HL-60 (cell line): ENCODE results near the gene RBMS2.

Source experiments
- CTCF ChIP-seq: IDR thresholded peaks from one replicate; pipeline ENCODE4 v1.5.1; 2011; ENCODE audit warnings: low read length, control low read depth, inconsistent platforms; ENCODE audit not compliant: insufficient read depth
- POLR2AphosphoS5 ChIP-seq: IDR thresholded peaks from 2 replicates; pipeline ENCODE4 v1.6.1; 2012; ENCODE audit warnings: low read depth
- REST ChIP-seq: IDR thresholded peaks from 2 replicates; pipeline ENCODE4 v1.6.1; 2012; ENCODE audit warnings: low read depth; ENCODE audit not compliant: insufficient replicate concordance

GRCh38 chr12:56574210-56574609 lies 52.6 kb downstream of the RBMS2 start:
- TF ChIP-seq CTCF (no peak), REST (no peak), POLR2AphosphoS5 (no peak)
